Subcutaneous adipose tissue (tissue), 4 donors: ENCODE measurements around the gene TAS2R14. TPM values are rescaled to one million over a fixed set of nuclear protein-coding genes. Genes with fewer than 3 reads are reported as not detected.

ENCODE experiments used
- CTCF ChIP-seq: fragments of 450-650 bp; IDR thresholded peaks from one replicate; pipeline ENCODE4 v1.5.1; 2016; ENCODE audit warnings: low read depth, mild to moderate bottlenecking, control low read depth, antibody characterized with exemption, moderate library complexity
- total RNA-seq, 4 donors: library from RNA; depleted of rRNA; stranded (reverse); fragments of >200 nt; gene quantifications; one replicate each; pipeline ENCODE4 v1.1.0, GENCODE V29; 2016

TAS2R14 gene
- total RNA-seq, 4 donors from 2014 or later = 4.1 to 5.8 (median 4.1) TPM

- TF ChIP-seq CTCF = no peak
Observed at GRCh38 chr12:10891937-10892336, 47.1 kb downstream of the TAS2R14 start.

GRCh38 chr12:10889226-10889625 lies 49.8 kb downstream of the TAS2R14 start:
- TF ChIP-seq CTCF = no peak

Other genes starting within 250 kb of the TAS2R14 start
- 100 to 1,000 TPM; 230 to 374 (median 244) TPM for gene YBX3, start 215.9 kb downstream of the TAS2R14 start, total RNA-seq
- not detected for gene TAS2R7, start 136.6 kb downstream of the TAS2R14 start, total RNA-seq
- not detected for gene TAS2R8, start 132.0 kb downstream of the TAS2R14 start, total RNA-seq
- gene TAS2R9, start 129.1 kb downstream of the TAS2R14 start, total RNA-seq = not detected
- 1 to 10 TPM in 3 of 4 donors, not detected in 1; 1.1 to 2.4 (median 2.3) TPM for gene TAS2R10, start 112.9 kb downstream of the TAS2R14 start, total RNA-seq
- 1 to 10 TPM in 3 of 4 donors, not detected in 1; 2.4 to 6.5 (median 3.8) TPM for gene PRR4, start 89.8 kb downstream of the TAS2R14 start, total RNA-seq
- gene PRH1, start 55.0 kb downstream of the TAS2R14 start, total RNA-seq = 10 to 100 TPM; 17.5 to 39.8 (median 34.3) TPM
- 1 to 10 TPM; 1.8 to 5.5 (median 3.9) TPM for gene TAS2R13, start 29.7 kb downstream of the TAS2R14 start, total RNA-seq
- gene PRH2, start 10.0 kb downstream of the TAS2R14 start, total RNA-seq = not detected
- 1 to 10 TPM; 3.4 to 4.6 (median 3.9) TPM for gene TAS2R50, start 47.6 kb upstream of the TAS2R14 start, total RNA-seq
- 1 to 10 TPM; 3.0 to 6.2 (median 5.0) TPM for gene TAS2R20, start 59.0 kb upstream of the TAS2R14 start, total RNA-seq
- gene TAS2R19, start 83.4 kb upstream of the TAS2R14 start, total RNA-seq = 1 to 10 TPM; 5.7 to 8.8 (median 6.2) TPM
- 1 to 10 TPM; 3.4 to 7.6 (median 6.0) TPM for gene TAS2R31, start 92.1 kb upstream of the TAS2R14 start, total RNA-seq
- 1 to 10 TPM; 1.9 to 4.5 (median 2.4) TPM for gene TAS2R46, start 123.0 kb upstream of the TAS2R14 start, total RNA-seq
- gene TAS2R43, start 153.1 kb upstream of the TAS2R14 start, total RNA-seq = 1 to 10 TPM; 1.7 to 5.5 (median 3.6) TPM
- gene TAS2R30, start 195.4 kb upstream of the TAS2R14 start, total RNA-seq = 10 to 100 TPM in 2 of 4 donors, 1 to 10 TPM in 2; 5.1 to 17.9 (median 11.8) TPM
- 1 to 10 TPM; 5.7 to 8.0 (median 7.4) TPM for gene SMIM10L1, start 231.9 kb upstream of the TAS2R14 start, total RNA-seq
- gene TAS2R42, start 247.7 kb upstream of the TAS2R14 start, total RNA-seq = not detected